ENCODE data around the gene CX3CL1. TPM values are rescaled to one million over a fixed set of nuclear protein-coding genes. Genes with fewer than 3 reads are reported as not detected.

CX3CL1 gene
- total RNA-seq, 4 donors from 2014 or later: 7.1 to 59.7 (median 11.9) TPM

GRCh38 chr16:57348327-57348726 lies 24.0 kb upstream of the CX3CL1 start:
- ATAC-seq (ENCODE audit: low FRiP score) (no peak), DNase-seq (ENCODE audit: low spot score) (no peak)
- TF ChIP-seq CTCF (IDR thresholded peaks at IDR 0.05): no peak

- no peak for ATAC-seq (ENCODE audit: low FRiP score)
- no peak for DNase-seq (ENCODE audit: low spot score)
- TF ChIP-seq CTCF (IDR thresholded peaks at IDR 0.05): no peak
Observed at GRCh38 chr16:57349212-57350031, 22.9 kb upstream of the CX3CL1 start.

GRCh38 chr16:57352636-57353047 lies 19.6 kb upstream of the CX3CL1 start:
- no peak for DNase-seq (ENCODE audit: low spot score)
- no peak for TF ChIP-seq CTCF (IDR thresholded peaks at IDR 0.05)
- ATAC-seq (ENCODE audit: low FRiP score): no peak

- DNase-seq (ENCODE audit: low spot score): no peak
- no peak for ATAC-seq (ENCODE audit: low FRiP score)
- no peak for TF ChIP-seq CTCF (IDR thresholded peaks at IDR 0.05)
Observed at GRCh38 chr16:57354311-57354710, 18.0 kb upstream of the CX3CL1 start.

GRCh38 chr16:57355898-57356414 lies 16.3 kb upstream of the CX3CL1 start:
- no peak for ATAC-seq (ENCODE audit: low FRiP score)
- no peak for DNase-seq (ENCODE audit: low spot score)
- TF ChIP-seq CTCF (IDR thresholded peaks at IDR 0.05): no peak

- no peak for TF ChIP-seq CTCF (IDR thresholded peaks at IDR 0.05)
- ATAC-seq (ENCODE audit: low FRiP score) (no peak), DNase-seq (ENCODE audit: low spot score) (no peak)
Observed at GRCh38 chr16:57356547-57356946, 15.7 kb upstream of the CX3CL1 start.

Measured in omental fat pad (tissue), 4 donors.